HepG2 (cell line): ENCODE results near the gene SYPL1. TPM values are rescaled to one million over a fixed set of nuclear protein-coding genes. Genes with fewer than 3 reads are reported as not detected.

Source experiments
- ATAC-seq: fragments of 200-7000 bp; cut with Tn5 transposase; 3 replicates; pipeline ENCODE4 v1.9.1; 2020; ENCODE audit warnings: mild to moderate bottlenecking, moderate library complexity
- BruUV-seq: library from RNA; stranded (reverse); fragments of 400-500 nt; replicated peaks from 2 replicates; lab custom pipeline; 2021; lab: Mats Ljungman, UMichigan
- CTCF ChIA-PET: fragments of 300-600 bp; formaldehyde crosslinking; extraction: SDS; loops from one replicate; lab custom pipeline; 2021; ENCODE audit warnings: low total read pairs, inconsistent platforms, low intra/inter-chr PET ratio; lab: Yijun Ruan, JAX
- POLR2A ChIA-PET: fragments of 350-600 bp; sonication (Branson Sonifier 250); formaldehyde crosslinking; loops from one replicate; lab custom pipeline; 2020; ENCODE audit warnings: antibody characterized with exemption, inconsistent platforms; lab: Yijun Ruan, JAX
- DNase-seq: peaks from one replicate; pipeline ENCODE4 v3.0.0-alpha.2; 2015; ENCODE audit warnings: low spot score
- FAIRE-seq: peaks from 3 replicates; lab custom pipeline; 2011; peaks lifted over from hg19 to GRCh38; lab: Jason Lieb, UNC
- H2AFZ ChIP-seq: one replicate; pipeline ENCODE4 v1.6.1; 2011; ENCODE audit warnings: low read length, inconsistent platforms
- H3K27ac ChIP-seq: fragments of 300-600 bp; 3 replicates; pipeline ENCODE4 v1.8.0; 2011; ENCODE audit warnings: mixed run types, mild to moderate bottlenecking, mixed read lengths, low read length, inconsistent platforms; ENCODE audit not compliant: insufficient read depth; ENCODE audit errors: extremely low read length
- H3K27me3 ChIP-seq, 2 experiments: fragments of 200-600 bp in 1 of 2; 2 replicates in 1 of 2; 3 replicates in 1 of 2; pipeline versions ENCODE4 v1.6.0 to v1.8.0; 2011; ENCODE audit warnings: low read length in 2 of 2, mild to moderate bottlenecking in 2 of 2, moderate library complexity in 2 of 2, inconsistent platforms in 1 of 2; ENCODE audit not compliant: insufficient read depth in 2 of 2, control insufficient read depth in 1 of 2
- H3K36me3 ChIP-seq, 2 experiments: fragments of 200-600 bp in 1 of 2; replicated peaks in 1 of 2; 2 replicates in 1 of 2; 3 replicates in 1 of 2; pipeline versions ENCODE4 v1.5.1 to v1.8.0; 2011; ENCODE audit warnings: low read length in 2 of 2, inconsistent platforms in 1 of 2; ENCODE audit not compliant: insufficient read depth in 2 of 2, control insufficient read depth in 1 of 2
- H3K4me1 ChIP-seq: 2 replicates; pipeline ENCODE4 v1.5.1; 2012; ENCODE audit warnings: low read length, inconsistent platforms; ENCODE audit not compliant: insufficient read depth
- H3K4me2 ChIP-seq: 2 replicates; pipeline ENCODE4 v1.6.0; 2011; ENCODE audit warnings: low read depth, low read length, inconsistent platforms
- H3K4me3 ChIP-seq, 3 experiments: fragments of 200-600 bp in 1 of 3; sonication (generic), shearing (Covaris generic) in 1 of 3; replicated peaks in 1 of 3; 2 replicates each; pipeline ENCODE4 v1.5.1; 2011 to 2016; ENCODE audit warnings: low read length in 3 of 3, inconsistent platforms in 2 of 3, low read depth in 2 of 3, mild to moderate bottlenecking in 2 of 3, control low read depth in 1 of 3, mixed read lengths in 1 of 3; ENCODE audit not compliant: insufficient read depth in 1 of 3
- H3K79me2 ChIP-seq: one replicate; pipeline ENCODE4 v1.6.1; 2011; ENCODE audit warnings: low read length, inconsistent platforms; ENCODE audit not compliant: insufficient read depth
- H3K9ac ChIP-seq: 2 replicates; pipeline ENCODE4 v1.6.0; 2011; ENCODE audit warnings: mild to moderate bottlenecking, low read depth, low read length, inconsistent platforms; ENCODE audit not compliant: insufficient read depth
- H3K9me3 ChIP-seq: 2 replicates; pipeline ENCODE4 v1.5.1; 2012; ENCODE audit warnings: mild to moderate bottlenecking, low read length
- H4K20me1 ChIP-seq: 2 replicates; pipeline ENCODE4 v1.6.0; 2011; ENCODE audit warnings: inconsistent platforms, mild to moderate bottlenecking, low read length, moderate library complexity; ENCODE audit not compliant: insufficient read depth
- RBAK ChIP-seq: sonication (generic); formaldehyde crosslinking; IDR thresholded peaks from 2 replicates; pipeline ENCODE4 v1.5.1; 2020; ENCODE audit warnings: mild to moderate bottlenecking, missing genetic modification reagents
- ZNF770 ChIP-seq: sonication (generic); formaldehyde crosslinking; IDR thresholded peaks from 2 replicates; pipeline ENCODE4 v1.5.0; 2020; ENCODE audit warnings: mild to moderate bottlenecking, missing genetic modification reagents
- ZNF772 ChIP-seq: sonication (generic); formaldehyde crosslinking; IDR thresholded peaks from 2 replicates; pipeline ENCODE4 v1.5.0; 2020; ENCODE audit warnings: mild to moderate bottlenecking, missing genetic modification reagents
- WGBS: methylation state at CpG from one replicate; pipeline ENCODE4 v1.1.6; 2017; ENCODE audit warnings: low lambda C conversion rate; 5-methylcytosine and 5-hydroxymethylcytosine counted together
- in situ Hi-C: cut with HindIII; loops from 2 replicates; pipeline ENCODE4 v1.10.0; 2017; ENCODE audit warnings: low pct_unique_long_range_greater_than_20kb; ENCODE audit not compliant: extremely low pct_ligation_motif_present
- intact Hi-C: fragments of 100-400 bp; cut with micrococcal nuclease; formaldehyde crosslinking; loops from one replicate; pipeline ENCODE4 v1.10.0; 2022; ENCODE audit not compliant: unreplicated experiment
- polyA plus RNA-seq, 8 experiments: library from polyadenylated mRNA; depleted of rRNA in 3 of 8; stranded (reverse) in 7 of 8; unstranded in 1 of 8; fragments of >200 nt; fragmentation: Illumina TruSeq in 4 of 8; extraction: Trizol in 4 of 8; gene quantifications; 2 replicates each; pipeline versions ENCODE4 v1.2.1 to v1.2.3, GENCODE V29; 2011 to 2016; ENCODE audit warnings: low read depth in 4 of 8, missing spikeins in 1 of 8, mixed read lengths in 1 of 8; ENCODE audit not compliant: insufficient read depth in 1 of 8
- total RNA-seq, 5 experiments: library from RNA; depleted of rRNA; stranded (reverse); fragments of >200 nt; fragmentation: Illumina TruSeq; extraction: Trizol; gene quantifications; 2 replicates each; pipeline ENCODE4 v1.2.3, GENCODE V29; 2016; ENCODE audit warnings: low read depth in 1 of 5

The SYPL1 gene
- total and polyA plus RNA-seq, 2 of the 13 experiments (the other 11 are each of a cell fraction or from before 2014, with no cell fraction given) = 27.5 to 40.2 TPM

GRCh38 chr7:106071356-106071998 is 40.6 kb downstream of the SYPL1 start (continued):
- TF ChIP-seq ZNF772 (CRISPR knock-in tag) = no peak

GRCh38 chr7:106070567-106071254 is 41.4 kb downstream of the SYPL1 start:
- POLR2A ChIA-PET = no interaction called here
- no peak overlapping the region for H3K27ac ChIP-seq

More at GRCh38 chr7:106070567-106071254, 41.4 kb downstream of the SYPL1 start:
- WGBS = 86% methylated on average over 8 of the region's 8 CpGs
- no peak for DNase-seq
- intact Hi-C loops = no loop called here
- BruUV-seq = no TSS peak
- ATAC-seq = no peak
- H3K27me3 ChIP-seq = no peaks in the 10 kb centered on the region; a peak in 1 of 5 replicates
- H2AFZ ChIP-seq = no peak overlapping the region
- TF ChIP-seq ZNF770 (CRISPR knock-in tag) (peak; percentile 48; the same call in 1 of the 2 replicates), RBAK (CRISPR knock-in tag) (no peak)
- no peaks in the 10 kb centered on the region for H4K20me1 ChIP-seq
- peaks cover 82% of the 10 kb centered on the region for H3K4me1 ChIP-seq
- no peak overlapping the region for H3K9ac ChIP-seq
- H3K36me3 ChIP-seq = no peaks in the 10 kb centered on the region
- FAIRE-seq = no peak
- no peak overlapping the region for H3K4me2 ChIP-seq
- CTCF ChIA-PET = no interaction called here
- no peaks in the 10 kb centered on the region for H3K79me2 ChIP-seq
- H3K9me3 ChIP-seq = no peaks in the 10 kb centered on the region
- H3K4me3 ChIP-seq = no peak overlapping the region
- in situ Hi-C loops = no loop called here
